Type B pancreatic cell (in vitro differentiated cells): ENCODE measurements around the gene APBA1. TPM values are rescaled to one million over a fixed set of nuclear protein-coding genes. Genes with fewer than 3 reads are reported as not detected.

Experiments
- DNase-seq: peaks from one replicate; pipeline ENCODE4 v3.0.0; 2021; ENCODE audit warnings: mixed read lengths; ENCODE audit not compliant: unreplicated experiment; ENCODE audit errors: extremely low spot score
- H3K27ac Mint-ChIP-seq: 2 replicates; pipeline ENCODE4 v1.8.0; 2021; ENCODE audit warnings: mild to moderate bottlenecking, mixed read lengths
- H3K27me3 Mint-ChIP-seq: 2 replicates; pipeline ENCODE4 v1.8.0; 2021; ENCODE audit warnings: mixed read lengths
- H3K36me3 Mint-ChIP-seq: 2 replicates; pipeline ENCODE4 v1.8.0; 2021; ENCODE audit warnings: mixed read lengths
- H3K4me1 Mint-ChIP-seq: one replicate; pipeline ENCODE4 v1.8.0; 2021; ENCODE audit warnings: mixed read lengths; ENCODE audit not compliant: unreplicated experiment
- H3K4me3 Mint-ChIP-seq: 2 replicates; pipeline ENCODE4 v1.8.0; 2021; ENCODE audit warnings: mild to moderate bottlenecking, mixed read lengths
- H3K9me3 Mint-ChIP-seq: 2 replicates; pipeline ENCODE4 v1.8.0; 2021; ENCODE audit warnings: mixed read lengths
- total RNA-seq: library from RNA; stranded (reverse); gene quantifications from 2 replicates; pipeline ENCODE4 v1.2.1, GENCODE V29; 2021; ENCODE audit warnings: low replicate concordance
- TF ChIP-seq, protein P1 (sequence below): fragments of 200-600 bp; sonication (generic); conservative IDR thresholded peaks from 2 replicates; pipeline ENCODE4 v1.5.0; 2021; ENCODE audit warnings: antibody characterized with exemption, mild to moderate bottlenecking

Gene APBA1
- total RNA-seq, 1 donor from 2014 or later: 6.3 TPM

DNA sequence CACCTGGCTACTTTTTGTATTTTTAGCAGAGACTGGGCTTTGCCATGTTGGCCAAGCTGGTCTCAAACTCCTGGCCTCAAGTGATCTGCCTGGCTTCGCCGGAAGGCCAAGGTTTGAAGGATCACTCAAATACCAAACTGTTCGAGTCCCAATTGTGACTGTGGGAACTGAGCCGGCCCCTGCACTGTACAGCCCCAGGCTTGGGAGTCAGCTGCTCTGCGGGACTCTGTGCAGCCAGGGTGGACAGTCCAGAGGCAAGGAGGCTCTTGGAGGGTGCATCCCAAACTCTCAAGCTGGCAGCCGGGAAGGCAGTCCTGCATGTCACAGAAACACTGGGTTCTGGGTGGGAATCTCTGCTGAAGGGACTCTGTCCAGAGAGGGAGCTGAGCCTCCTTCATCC, 238.2 kb downstream of the APBA1 start:
- Mint-ChIP-seq H3K27ac (no peak overlapping the region), H3K36me3 (no peaks in the 10 kb centered on the region), H3K4me3 (no peak overlapping the region), H3K9me3 (no peaks in the 10 kb centered on the region), H3K4me1 (no peaks in the 10 kb centered on the region), H3K27me3 (peaks cover 3% of the 10 kb centered on the region)
- TF ChIP-seq, protein P1, sequence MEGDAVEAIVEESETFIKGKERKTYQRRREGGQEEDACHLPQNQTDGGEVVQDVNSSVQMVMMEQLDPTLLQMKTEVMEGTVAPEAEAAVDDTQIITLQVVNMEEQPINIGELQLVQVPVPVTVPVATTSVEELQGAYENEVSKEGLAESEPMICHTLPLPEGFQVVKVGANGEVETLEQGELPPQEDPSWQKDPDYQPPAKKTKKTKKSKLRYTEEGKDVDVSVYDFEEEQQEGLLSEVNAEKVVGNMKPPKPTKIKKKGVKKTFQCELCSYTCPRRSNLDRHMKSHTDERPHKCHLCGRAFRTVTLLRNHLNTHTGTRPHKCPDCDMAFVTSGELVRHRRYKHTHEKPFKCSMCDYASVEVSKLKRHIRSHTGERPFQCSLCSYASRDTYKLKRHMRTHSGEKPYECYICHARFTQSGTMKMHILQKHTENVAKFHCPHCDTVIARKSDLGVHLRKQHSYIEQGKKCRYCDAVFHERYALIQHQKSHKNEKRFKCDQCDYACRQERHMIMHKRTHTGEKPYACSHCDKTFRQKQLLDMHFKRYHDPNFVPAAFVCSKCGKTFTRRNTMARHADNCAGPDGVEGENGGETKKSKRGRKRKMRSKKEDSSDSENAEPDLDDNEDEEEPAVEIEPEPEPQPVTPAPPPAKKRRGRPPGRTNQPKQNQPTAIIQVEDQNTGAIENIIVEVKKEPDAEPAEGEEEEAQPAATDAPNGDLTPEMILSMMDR: no peak
- no peak for DNase-seq

DNA sequence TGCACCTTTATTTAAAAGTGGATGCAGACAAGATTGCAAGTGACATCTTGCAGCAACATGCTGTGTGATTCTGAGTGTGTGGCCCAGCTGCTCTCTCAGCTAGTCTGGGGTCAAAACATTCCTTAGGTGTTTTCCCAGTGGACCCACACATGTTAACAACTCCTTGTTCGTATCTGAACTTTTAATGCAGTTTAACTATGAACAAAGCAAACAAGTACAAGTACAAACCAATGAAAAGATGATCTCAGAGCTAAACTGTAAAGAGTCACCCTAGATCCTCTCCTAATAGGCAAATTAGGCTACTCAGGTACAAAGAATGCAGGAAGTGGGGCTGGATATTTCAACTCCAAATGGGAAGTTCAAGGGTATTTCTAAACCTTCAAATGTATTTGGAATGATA, 238.8 kb downstream of the APBA1 start:
- no peak for DNase-seq
- Mint-ChIP-seq H3K4me3 (no peak overlapping the region), H3K9me3 (no peaks in the 10 kb centered on the region), H3K36me3 (no peaks in the 10 kb centered on the region), H3K27ac (no peak overlapping the region), H3K4me1 (no peaks in the 10 kb centered on the region), H3K27me3 (peaks cover 3% of the 10 kb centered on the region)
- TF ChIP-seq, protein P1: no peak

DNA sequence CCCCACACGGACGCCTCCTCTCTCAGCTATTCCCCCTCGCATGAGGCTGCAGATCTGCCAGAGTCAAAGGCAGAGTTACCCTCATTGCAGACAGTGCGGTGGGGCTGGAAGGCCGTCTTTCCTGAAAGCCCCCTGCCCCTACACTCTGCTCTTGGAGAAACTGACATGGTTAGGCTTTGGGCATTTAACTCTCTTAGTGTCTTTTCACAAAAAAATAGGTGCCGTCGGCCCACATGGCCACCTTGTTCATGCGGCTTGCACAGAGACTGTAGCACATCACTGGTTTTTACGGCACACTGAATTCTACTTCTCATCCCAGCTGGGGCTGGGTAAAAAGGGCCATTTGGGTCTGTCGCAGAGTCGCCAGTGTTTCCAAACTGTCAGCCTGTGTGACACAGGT, 239.5 kb downstream of the APBA1 start:
- Mint-ChIP-seq H3K4me3 (no peak overlapping the region), H3K36me3 (no peaks in the 10 kb centered on the region), H3K9me3 (no peaks in the 10 kb centered on the region), H3K4me1 (no peaks in the 10 kb centered on the region), H3K27me3 (peaks cover 6% of the 10 kb centered on the region), H3K27ac (no peak overlapping the region)
- DNase-seq: no peak
- TF ChIP-seq, protein P1: no peak

DNA sequence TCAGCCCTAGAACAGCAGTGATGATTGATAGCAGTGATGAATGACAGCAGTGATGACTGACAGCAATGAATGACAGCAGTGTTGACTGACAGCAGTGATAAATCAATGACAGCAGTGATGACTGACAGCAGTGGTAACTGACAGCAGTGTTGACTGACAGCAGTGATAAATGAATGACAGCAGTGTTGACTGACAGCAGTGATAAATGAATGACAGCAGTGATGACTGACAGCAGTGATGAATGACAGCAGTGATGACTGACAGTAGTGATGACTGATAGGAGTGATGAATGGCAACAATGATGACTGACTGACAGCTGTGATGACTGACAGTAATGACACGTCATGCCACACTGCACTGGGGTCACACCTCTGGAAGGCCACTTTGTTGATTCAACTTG, 240.4 kb downstream of the APBA1 start:
- Mint-ChIP-seq H3K36me3 (no peaks in the 10 kb centered on the region), H3K27me3 (peaks cover 6% of the 10 kb centered on the region), H3K27ac (no peak overlapping the region), H3K9me3 (no peaks in the 10 kb centered on the region), H3K4me3 (no peak overlapping the region), H3K4me1 (no peaks in the 10 kb centered on the region)
- TF ChIP-seq, protein P1: no peak
- no peak for DNase-seq

DNA sequence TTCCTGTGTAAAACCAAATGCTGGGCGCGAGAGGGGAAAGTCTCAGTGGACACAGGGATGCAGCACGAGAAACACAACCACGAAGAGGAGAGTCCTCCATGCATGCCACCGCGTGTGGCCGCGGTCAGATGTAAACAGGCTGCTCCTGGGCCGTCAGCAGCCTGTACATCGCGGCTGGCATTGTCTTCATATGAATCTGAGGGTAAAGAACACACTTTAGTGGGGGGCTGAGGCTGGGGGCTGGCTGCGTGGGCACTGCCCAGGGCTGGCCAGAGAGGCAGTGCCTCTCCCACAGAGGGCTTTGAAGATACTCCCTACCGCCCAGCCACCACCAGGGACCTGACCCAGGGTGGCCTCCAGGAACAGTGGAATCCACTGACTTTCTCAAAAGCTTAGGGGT, 241.0 kb downstream of the APBA1 start:
- H3K36me3 Mint-ChIP-seq: no peaks in the 10 kb centered on the region
- H3K27ac Mint-ChIP-seq: no peak overlapping the region
- TF ChIP-seq, protein P1: no peak
- no peaks in the 10 kb centered on the region for H3K4me1 Mint-ChIP-seq
- no peak for DNase-seq
- H3K4me3 Mint-ChIP-seq: no peak overlapping the region
- peaks cover 6% of the 10 kb centered on the region for H3K27me3 Mint-ChIP-seq
- H3K9me3 Mint-ChIP-seq: no peaks in the 10 kb centered on the region

DNA sequence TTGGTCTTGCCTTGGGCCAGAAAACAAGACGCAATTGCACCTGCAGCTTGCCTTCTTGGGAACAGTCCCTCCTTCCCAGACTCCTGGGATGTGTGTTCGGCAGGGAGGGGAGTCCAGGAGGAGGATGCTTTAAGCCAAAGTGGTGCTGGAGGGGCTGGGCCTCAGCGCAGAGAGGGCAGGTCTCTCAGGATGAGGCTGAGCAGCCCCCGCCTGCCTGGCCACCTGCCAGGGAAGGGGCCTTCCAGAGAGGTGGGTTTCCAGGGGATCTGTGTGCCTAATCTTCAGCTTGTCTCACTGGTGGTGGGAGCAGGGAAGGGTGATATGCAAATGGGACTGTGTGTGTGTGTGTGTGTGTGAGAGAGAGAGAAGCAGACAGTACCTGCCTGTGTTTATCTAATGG, 242.0 kb downstream of the APBA1 start:
- no peak for DNase-seq
- Mint-ChIP-seq H3K4me3 (no peak overlapping the region), H3K36me3 (no peaks in the 10 kb centered on the region), H3K9me3 (no peaks in the 10 kb centered on the region), H3K4me1 (no peaks in the 10 kb centered on the region), H3K27ac (no peak overlapping the region), H3K27me3 (peaks cover 6% of the 10 kb centered on the region)
- TF ChIP-seq, protein P1: no peak
